HepG2 (cell line): ENCODE results near the gene CYP2J2. TPM values are rescaled to one million over a fixed set of nuclear protein-coding genes. Genes with fewer than 3 reads are reported as not detected.

Experiments used
- AKAP8 ChIP-seq: sonication (generic); formaldehyde crosslinking; IDR thresholded peaks from 2 replicates; pipeline ENCODE4 v1.5.1; 2020; ENCODE audit warnings: mild to moderate bottlenecking, missing genetic modification reagents
- DMAP1 ChIP-seq: IDR thresholded peaks from 2 replicates; pipeline ENCODE4 v1.6.1; 2016
- ETV5 ChIP-seq: IDR thresholded peaks from 2 replicates; pipeline ENCODE4 v1.6.1; 2018; ENCODE audit warnings: missing biosample characterization, missing genetic modification reagents, inconsistent platforms, borderline replicate concordance
- GABPB1 ChIP-seq: IDR thresholded peaks from 2 replicates; pipeline ENCODE4 v1.6.1; 2016; ENCODE audit warnings: mild to moderate bottlenecking, missing genetic modification reagents, moderate library complexity, missing compliant biosample characterization
- IRF2 ChIP-seq: IDR thresholded peaks from 2 replicates; pipeline ENCODE4 v1.6.1; 2018; ENCODE audit warnings: missing genetic modification reagents, missing compliant biosample characterization
- ISL2 ChIP-seq: sonication (generic); formaldehyde crosslinking; IDR thresholded peaks from 2 replicates; pipeline ENCODE4 v1.5.0; 2020; ENCODE audit warnings: missing genetic modification reagents
- KDM6A ChIP-seq: IDR thresholded peaks from 2 replicates; pipeline ENCODE4 v1.6.1; 2016; ENCODE audit warnings: low read depth
- MAFG ChIP-seq: sonication (generic); formaldehyde crosslinking; IDR thresholded peaks from 2 replicates; pipeline ENCODE4 v1.5.1; 2020; ENCODE audit warnings: mild to moderate bottlenecking, missing genetic modification reagents
- MLLT10 ChIP-seq: sonication (generic); formaldehyde crosslinking; IDR thresholded peaks from 2 replicates; pipeline ENCODE4 v1.4.0; 2020; ENCODE audit warnings: missing genetic modification reagents
- NR2F1 ChIP-seq, 2 experiments: fragments of 450-650 bp in 1 of 2; formaldehyde crosslinking in 1 of 2; IDR thresholded peaks; 2 replicates each; pipeline versions ENCODE4 v1.5.0 to v1.6.1; 2016 to 2020; ENCODE audit warnings: mild to moderate bottlenecking in 1 of 2, missing compliant biosample characterization in 1 of 2, missing genetic modification reagents in 1 of 2, moderate library complexity in 1 of 2
- NR2F2 ChIP-seq: IDR thresholded peaks from 2 replicates; pipeline ENCODE4 v1.6.1; 2012; ENCODE audit warnings: low read depth, inconsistent platforms, borderline replicate concordance
- RFXANK ChIP-seq: IDR thresholded peaks from 2 replicates; pipeline ENCODE4 v1.6.1; 2016
- SAFB2 ChIP-seq: sonication (generic); formaldehyde crosslinking; IDR thresholded peaks from 2 replicates; pipeline ENCODE4 v1.5.1; 2020; ENCODE audit warnings: missing genetic modification reagents, low read depth, mild to moderate bottlenecking, borderline replicate concordance
- SIX4 ChIP-seq: sonication (generic); formaldehyde crosslinking; IDR thresholded peaks from 2 replicates; pipeline ENCODE4 v1.4.0; 2020; ENCODE audit warnings: missing genetic modification reagents
- SNRNP70 ChIP-seq: fragments of 200-400 bp; formaldehyde crosslinking; IDR thresholded peaks from 2 replicates; pipeline ENCODE4 v1.6.1; 2017; ENCODE audit warnings: mild to moderate bottlenecking, low read depth, low read length, moderate library complexity
- SP2 ChIP-seq: sonication (generic); formaldehyde crosslinking; IDR thresholded peaks from 2 replicates; pipeline ENCODE4 v1.5.1; 2020; ENCODE audit warnings: mild to moderate bottlenecking, missing genetic modification reagents
- ZNF3 ChIP-seq: IDR thresholded peaks from 2 replicates; pipeline ENCODE4 v1.7.0; 2017; ENCODE audit warnings: inconsistent platforms
- ZNF354B ChIP-seq: sonication (generic); formaldehyde crosslinking; IDR thresholded peaks from 2 replicates; pipeline ENCODE4 v1.8.0; 2022; ENCODE audit warnings: mild to moderate bottlenecking, missing genetic modification reagents
- ZNF383 ChIP-seq: sonication (generic); formaldehyde crosslinking; IDR thresholded peaks from 2 replicates; pipeline ENCODE4 v1.4.0; 2020; ENCODE audit warnings: missing genetic modification reagents, mild to moderate bottlenecking, borderline replicate concordance
- ZNF737 ChIP-seq: sonication (generic); formaldehyde crosslinking; IDR thresholded peaks from 2 replicates; pipeline ENCODE4 v1.5.0; 2020; ENCODE audit warnings: missing genetic modification reagents, mild to moderate bottlenecking, borderline replicate concordance
- ZSCAN20 ChIP-seq: sonication (generic); formaldehyde crosslinking; IDR thresholded peaks from 2 replicates; pipeline ENCODE4 v1.4.0; 2020; ENCODE audit warnings: missing genetic modification reagents, mild to moderate bottlenecking, borderline replicate concordance
- polyA plus RNA-seq, 8 experiments: library from polyadenylated mRNA; depleted of rRNA in 3 of 8; stranded (reverse) in 7 of 8; unstranded in 1 of 8; fragments of >200 nt; fragmentation: Illumina TruSeq in 4 of 8; extraction: Trizol in 4 of 8; gene quantifications; 2 replicates each; pipeline versions ENCODE4 v1.2.1 to v1.2.3, GENCODE V29; 2011 to 2016; ENCODE audit warnings: low read depth in 4 of 8, missing spikeins in 1 of 8, mixed read lengths in 1 of 8; ENCODE audit not compliant: insufficient read depth in 1 of 8
- total RNA-seq, 5 experiments: library from RNA; depleted of rRNA; stranded (reverse); fragments of >200 nt; fragmentation: Illumina TruSeq; extraction: Trizol; gene quantifications; 2 replicates each; pipeline ENCODE4 v1.2.3, GENCODE V29; 2016; ENCODE audit warnings: low read depth in 1 of 5
- TF ChIP-seq, protein P1 (sequence below): sonication (generic); formaldehyde crosslinking; IDR thresholded peaks from 2 replicates; pipeline ENCODE4 v1.5.0; 2020; ENCODE audit warnings: missing genetic modification reagents
- TF ChIP-seq, protein P2 (sequence below): sonication (generic); formaldehyde crosslinking; IDR thresholded peaks from 2 replicates; pipeline ENCODE4 v1.4.0; 2020; ENCODE audit warnings: mild to moderate bottlenecking, missing genetic modification reagents
- TF ChIP-seq, protein P3 (sequence below): sonication (generic); formaldehyde crosslinking; IDR thresholded peaks from 2 replicates; pipeline ENCODE4 v1.5.0; 2020; ENCODE audit warnings: mild to moderate bottlenecking, missing genetic modification reagents
- TF ChIP-seq, protein P4 (sequence below): sonication (generic); formaldehyde crosslinking; IDR thresholded peaks from 2 replicates; pipeline ENCODE4 v1.4.0; 2020; ENCODE audit warnings: missing genetic modification reagents, mild to moderate bottlenecking, borderline replicate concordance

The CYP2J2 gene
- total and polyA plus RNA-seq, 2 of the 13 experiments (the other 11 are each of a cell fraction or from before 2014, with no cell fraction given) = 2.1 to 5.9 TPM

DNA sequence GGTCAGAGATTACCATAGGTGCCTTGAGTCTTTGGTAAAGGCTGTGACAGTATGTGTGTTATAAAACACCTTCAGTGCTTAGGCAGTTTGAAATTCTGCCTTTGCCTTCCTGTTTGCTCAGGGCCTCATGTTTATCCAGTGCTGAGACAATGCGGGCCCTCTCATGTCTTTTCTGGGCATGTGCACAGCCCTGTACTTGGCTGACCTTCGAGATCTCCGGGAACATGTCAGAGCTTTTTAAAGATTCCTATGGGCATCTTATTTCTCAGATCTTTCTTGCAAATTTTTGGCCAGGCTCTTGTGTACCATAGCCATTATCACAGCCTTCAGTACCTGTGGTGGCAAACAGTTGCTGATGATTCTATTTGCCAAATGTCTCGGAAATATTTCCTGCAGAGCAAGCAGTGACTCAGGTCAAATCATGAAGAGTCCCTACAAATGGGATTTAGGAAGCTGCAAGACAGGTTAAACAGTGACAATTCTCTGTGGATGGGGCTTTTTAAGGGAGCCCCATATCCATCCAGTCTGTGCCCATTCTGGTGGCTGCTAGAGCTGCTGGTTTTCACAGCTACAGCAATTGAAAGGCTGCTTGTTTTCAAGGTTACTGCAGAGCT lies 69.7 kb downstream of the CYP2J2 start (continued):
- TF ChIP-seq, protein P1, sequence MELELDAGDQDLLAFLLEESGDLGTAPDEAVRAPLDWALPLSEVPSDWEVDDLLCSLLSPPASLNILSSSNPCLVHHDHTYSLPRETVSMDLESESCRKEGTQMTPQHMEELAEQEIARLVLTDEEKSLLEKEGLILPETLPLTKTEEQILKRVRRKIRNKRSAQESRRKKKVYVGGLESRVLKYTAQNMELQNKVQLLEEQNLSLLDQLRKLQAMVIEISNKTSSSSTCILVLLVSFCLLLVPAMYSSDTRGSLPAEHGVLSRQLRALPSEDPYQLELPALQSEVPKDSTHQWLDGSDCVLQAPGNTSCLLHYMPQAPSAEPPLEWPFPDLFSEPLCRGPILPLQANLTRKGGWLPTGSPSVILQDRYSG (CRISPR knock-in tag) = no peak
- TF ChIP-seq MAFG = no peak
- TF ChIP-seq DMAP1 (CRISPR knock-in tag) = peak; percentile 83
- TF ChIP-seq ETV5 (CRISPR knock-in tag) = peak; percentile 81; the same call in 1 of the 2 replicates
- no peak for TF ChIP-seq ZNF354B (CRISPR knock-in tag)
- peak; percentile 81 for TF ChIP-seq SIX4 (CRISPR knock-in tag)
- no peak for TF ChIP-seq ZNF737
- no peak for TF ChIP-seq ZNF383
- no peak for TF ChIP-seq MLLT10
- no peak for TF ChIP-seq AKAP8 (CRISPR knock-in tag)
- no peak for TF ChIP-seq SNRNP70
- peak; percentile 33; the same call in 1 of the 2 replicates for TF ChIP-seq RFXANK (CRISPR knock-in tag)
- TF ChIP-seq SP2 (CRISPR knock-in tag) = no peak
- 0 out of 2 replicates have a peak, but pooled peaks have one; percentile 56 for TF ChIP-seq IRF2 (CRISPR knock-in tag)
- TF ChIP-seq NR2F1 (CRISPR knock-in tag; IDR thresholded peaks at IDR 0.05) = no peak
- TF ChIP-seq, protein P2, sequence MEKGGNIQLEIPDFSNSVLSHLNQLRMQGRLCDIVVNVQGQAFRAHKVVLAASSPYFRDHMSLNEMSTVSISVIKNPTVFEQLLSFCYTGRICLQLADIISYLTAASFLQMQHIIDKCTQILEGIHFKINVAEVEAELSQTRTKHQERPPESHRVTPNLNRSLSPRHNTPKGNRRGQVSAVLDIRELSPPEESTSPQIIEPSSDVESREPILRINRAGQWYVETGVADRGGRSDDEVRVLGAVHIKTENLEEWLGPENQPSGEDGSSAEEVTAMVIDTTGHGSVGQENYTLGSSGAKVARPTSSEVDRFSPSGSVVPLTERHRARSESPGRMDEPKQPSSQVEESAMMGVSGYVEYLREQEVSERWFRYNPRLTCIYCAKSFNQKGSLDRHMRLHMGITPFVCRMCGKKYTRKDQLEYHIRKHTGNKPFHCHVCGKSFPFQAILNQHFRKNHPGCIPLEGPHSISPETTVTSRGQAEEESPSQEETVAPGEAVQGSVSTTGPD = peak; percentile 67; the same call in 1 of the 2 replicates
- peak; percentile 69; the same call in 1 of the 2 replicates for TF ChIP-seq KDM6A (CRISPR knock-in tag)
- no peak for TF ChIP-seq ZNF3
- no peak for TF ChIP-seq SAFB2 (CRISPR knock-in tag)
- TF ChIP-seq, protein P3, sequence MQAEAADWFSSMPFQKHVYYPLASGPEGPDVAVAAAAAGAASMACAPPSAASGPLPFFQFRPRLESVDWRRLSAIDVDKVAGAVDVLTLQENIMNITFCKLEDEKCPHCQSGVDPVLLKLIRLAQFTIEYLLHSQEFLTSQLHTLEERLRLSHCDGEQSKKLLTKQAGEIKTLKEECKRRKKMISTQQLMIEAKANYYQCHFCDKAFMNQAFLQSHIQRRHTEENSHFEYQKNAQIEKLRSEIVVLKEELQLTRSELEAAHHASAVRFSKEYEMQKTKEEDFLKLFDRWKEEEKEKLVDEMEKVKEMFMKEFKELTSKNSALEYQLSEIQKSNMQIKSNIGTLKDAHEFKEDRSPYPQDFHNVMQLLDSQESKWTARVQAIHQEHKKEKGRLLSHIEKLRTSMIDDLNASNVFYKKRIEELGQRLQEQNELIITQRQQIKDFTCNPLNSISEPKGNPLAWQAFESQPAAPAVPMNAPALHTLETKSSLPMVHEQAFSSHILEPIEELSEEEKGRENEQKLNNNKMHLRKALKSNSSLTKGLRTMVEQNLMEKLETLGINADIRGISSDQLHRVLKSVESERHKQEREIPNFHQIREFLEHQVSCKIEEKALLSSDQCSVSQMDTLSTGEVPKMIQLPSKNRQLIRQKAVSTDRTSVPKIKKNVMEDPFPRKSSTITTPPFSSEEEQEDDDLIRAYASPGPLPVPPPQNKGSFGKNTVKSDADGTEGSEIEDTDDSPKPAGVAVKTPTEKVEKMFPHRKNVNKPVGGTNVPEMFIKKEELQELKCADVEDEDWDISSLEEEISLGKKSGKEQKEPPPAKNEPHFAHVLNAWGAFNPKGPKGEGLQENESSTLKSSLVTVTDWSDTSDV = no peak
- TF ChIP-seq ZSCAN20 (CRISPR knock-in tag) = no peak
- no peak; the same call in 1 of the 2 replicates for TF ChIP-seq GABPB1 (CRISPR knock-in tag)
- TF ChIP-seq, protein P4, sequence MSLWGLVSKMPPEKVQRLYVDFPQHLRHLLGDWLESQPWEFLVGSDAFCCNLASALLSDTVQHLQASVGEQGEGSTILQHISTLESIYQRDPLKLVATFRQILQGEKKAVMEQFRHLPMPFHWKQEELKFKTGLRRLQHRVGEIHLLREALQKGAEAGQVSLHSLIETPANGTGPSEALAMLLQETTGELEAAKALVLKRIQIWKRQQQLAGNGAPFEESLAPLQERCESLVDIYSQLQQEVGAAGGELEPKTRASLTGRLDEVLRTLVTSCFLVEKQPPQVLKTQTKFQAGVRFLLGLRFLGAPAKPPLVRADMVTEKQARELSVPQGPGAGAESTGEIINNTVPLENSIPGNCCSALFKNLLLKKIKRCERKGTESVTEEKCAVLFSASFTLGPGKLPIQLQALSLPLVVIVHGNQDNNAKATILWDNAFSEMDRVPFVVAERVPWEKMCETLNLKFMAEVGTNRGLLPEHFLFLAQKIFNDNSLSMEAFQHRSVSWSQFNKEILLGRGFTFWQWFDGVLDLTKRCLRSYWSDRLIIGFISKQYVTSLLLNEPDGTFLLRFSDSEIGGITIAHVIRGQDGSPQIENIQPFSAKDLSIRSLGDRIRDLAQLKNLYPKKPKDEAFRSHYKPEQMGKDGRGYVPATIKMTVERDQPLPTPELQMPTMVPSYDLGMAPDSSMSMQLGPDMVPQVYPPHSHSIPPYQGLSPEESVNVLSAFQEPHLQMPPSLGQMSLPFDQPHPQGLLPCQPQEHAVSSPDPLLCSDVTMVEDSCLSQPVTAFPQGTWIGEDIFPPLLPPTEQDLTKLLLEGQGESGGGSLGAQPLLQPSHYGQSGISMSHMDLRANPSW (CRISPR knock-in tag) = no peak
- TF ChIP-seq NR2F2 = no peak
- TF ChIP-seq ISL2 = 0 out of 2 replicates have a peak, but pooled peaks have one; percentile 19
